Measurements from ENCODE around the gene CAPN1.

The CAPN1 gene

DNA sequence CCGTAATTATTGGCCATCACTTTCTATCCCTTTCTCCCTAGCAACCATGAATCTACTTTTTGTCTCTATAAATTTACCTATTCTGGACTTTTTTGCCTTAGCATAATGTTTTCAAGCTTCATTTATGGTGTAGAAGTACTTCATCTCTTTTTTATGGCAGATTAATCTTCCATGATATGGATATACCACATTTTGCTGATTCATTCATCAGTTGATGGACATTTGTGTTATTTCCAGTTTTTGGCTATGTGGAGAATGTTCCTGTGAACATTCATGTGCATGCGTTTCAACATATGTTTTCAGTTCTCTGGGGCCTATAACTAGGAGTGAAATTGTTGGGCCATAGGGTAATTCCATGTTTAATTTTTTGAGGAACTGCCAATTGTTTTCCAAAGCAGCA lies 12.8 kb downstream of the CAPN1 start:
- TF ChIP-seq, protein P1, sequence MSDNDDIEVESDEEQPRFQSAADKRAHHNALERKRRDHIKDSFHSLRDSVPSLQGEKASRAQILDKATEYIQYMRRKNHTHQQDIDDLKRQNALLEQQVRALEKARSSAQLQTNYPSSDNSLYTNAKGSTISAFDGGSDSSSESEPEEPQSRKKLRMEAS (IDR thresholded peaks at IDR 0.05), result no peak

DNA sequence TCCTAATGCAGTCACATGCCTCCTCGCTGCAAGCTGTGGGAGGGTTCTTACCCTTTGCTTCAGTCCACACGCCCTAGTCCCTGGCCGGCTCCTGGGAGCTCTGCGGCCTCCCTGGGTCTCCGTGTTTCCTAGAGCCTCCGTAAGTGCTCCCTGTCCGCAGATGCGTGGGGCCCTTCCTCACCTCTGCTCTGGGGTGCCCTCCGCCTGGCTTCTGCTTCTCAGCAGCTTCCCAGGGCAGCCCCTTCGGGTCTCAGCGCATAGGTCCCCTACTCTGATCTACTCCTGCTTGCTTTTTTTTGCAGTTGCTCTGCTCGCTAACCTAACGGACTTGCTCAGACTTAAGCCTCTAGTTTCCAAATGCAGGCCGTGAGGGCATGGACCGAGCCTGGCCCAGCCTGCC lies 22.4 kb downstream of the CAPN1 start:
- no peak for TF ChIP-seq EGR1 (IDR thresholded peaks at IDR 0.05)
- TF ChIP-seq RAD21 (IDR thresholded peaks at IDR 0.05; ENCODE audit: low read depth), result no peak
- TF ChIP-seq, protein P2, sequence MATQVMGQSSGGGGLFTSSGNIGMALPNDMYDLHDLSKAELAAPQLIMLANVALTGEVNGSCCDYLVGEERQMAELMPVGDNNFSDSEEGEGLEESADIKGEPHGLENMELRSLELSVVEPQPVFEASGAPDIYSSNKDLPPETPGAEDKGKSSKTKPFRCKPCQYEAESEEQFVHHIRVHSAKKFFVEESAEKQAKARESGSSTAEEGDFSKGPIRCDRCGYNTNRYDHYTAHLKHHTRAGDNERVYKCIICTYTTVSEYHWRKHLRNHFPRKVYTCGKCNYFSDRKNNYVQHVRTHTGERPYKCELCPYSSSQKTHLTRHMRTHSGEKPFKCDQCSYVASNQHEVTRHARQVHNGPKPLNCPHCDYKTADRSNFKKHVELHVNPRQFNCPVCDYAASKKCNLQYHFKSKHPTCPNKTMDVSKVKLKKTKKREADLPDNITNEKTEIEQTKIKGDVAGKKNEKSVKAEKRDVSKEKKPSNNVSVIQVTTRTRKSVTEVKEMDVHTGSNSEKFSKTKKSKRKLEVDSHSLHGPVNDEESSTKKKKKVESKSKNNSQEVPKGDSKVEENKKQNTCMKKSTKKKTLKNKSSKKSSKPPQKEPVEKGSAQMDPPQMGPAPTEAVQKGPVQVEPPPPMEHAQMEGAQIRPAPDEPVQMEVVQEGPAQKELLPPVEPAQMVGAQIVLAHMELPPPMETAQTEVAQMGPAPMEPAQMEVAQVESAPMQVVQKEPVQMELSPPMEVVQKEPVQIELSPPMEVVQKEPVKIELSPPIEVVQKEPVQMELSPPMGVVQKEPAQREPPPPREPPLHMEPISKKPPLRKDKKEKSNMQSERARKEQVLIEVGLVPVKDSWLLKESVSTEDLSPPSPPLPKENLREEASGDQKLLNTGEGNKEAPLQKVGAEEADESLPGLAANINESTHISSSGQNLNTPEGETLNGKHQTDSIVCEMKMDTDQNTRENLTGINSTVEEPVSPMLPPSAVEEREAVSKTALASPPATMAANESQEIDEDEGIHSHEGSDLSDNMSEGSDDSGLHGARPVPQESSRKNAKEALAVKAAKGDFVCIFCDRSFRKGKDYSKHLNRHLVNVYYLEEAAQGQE (IDR thresholded peaks at IDR 0.05; ENCODE audit: low read depth), result no peak
- no peak for TF ChIP-seq TAF1 (IDR thresholded peaks at IDR 0.05; ENCODE audit: low read depth)
- TF ChIP-seq, protein P1 (IDR thresholded peaks at IDR 0.05), result no peak
- TF ChIP-seq CEBPB (IDR thresholded peaks at IDR 0.05), result no peak

DNA sequence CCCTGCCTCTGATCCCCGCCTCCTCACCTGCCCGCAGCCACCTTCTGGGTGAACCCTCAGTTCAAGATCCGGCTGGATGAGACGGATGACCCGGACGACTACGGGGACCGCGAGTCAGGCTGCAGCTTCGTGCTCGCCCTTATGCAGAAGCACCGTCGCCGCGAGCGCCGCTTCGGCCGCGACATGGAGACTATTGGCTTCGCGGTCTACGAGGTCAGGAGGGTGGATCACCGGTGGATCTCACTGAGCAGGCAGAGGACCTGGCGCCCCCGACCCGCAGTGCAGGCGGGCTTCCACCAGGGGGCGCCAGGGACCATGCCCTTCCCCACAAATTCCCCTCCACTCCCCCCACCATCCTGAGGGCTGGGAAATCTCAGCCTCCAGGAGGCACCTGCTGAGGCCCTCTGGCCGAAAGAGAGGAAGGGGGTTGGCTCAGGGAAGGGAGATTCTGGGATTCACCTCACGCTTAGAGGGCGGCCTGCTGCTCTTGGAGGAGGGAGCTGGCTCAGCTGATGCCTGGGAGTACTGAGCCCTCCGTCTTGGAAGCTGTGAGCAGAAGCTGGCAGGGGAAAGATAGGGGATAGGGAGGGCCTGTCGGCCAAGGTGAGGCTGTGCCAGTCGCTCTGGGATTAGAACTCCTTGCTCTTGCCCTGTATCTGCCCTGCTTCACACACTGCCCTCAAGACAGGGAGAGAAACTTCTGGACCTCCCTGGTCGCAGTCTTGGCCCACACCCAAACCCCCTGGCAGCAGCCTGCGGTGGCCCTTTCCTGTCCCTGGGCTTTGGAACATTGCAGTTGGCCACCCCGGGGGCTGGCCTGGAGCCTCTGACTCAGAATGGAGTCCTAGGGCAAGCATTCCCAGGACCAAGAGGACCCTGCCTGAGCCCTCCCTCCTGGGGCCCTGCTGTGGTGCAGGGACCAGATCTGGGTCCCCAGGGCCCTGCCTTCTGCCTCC lies 23.2 kb downstream of the CAPN1 start:
- TF ChIP-seq CEBPB (IDR thresholded peaks at IDR 0.05) (no peak), ZBTB7A (IDR thresholded peaks at IDR 0.05; ENCODE audit: low read depth) (no peak), NFIC (IDR thresholded peaks at IDR 0.05) (no peak), RAD21 (IDR thresholded peaks at IDR 0.05; ENCODE audit: low read depth) (peak; percentile 66), TAF1 (IDR thresholded peaks at IDR 0.05; ENCODE audit: low read depth) (no peak)
- TF ChIP-seq, protein P3, sequence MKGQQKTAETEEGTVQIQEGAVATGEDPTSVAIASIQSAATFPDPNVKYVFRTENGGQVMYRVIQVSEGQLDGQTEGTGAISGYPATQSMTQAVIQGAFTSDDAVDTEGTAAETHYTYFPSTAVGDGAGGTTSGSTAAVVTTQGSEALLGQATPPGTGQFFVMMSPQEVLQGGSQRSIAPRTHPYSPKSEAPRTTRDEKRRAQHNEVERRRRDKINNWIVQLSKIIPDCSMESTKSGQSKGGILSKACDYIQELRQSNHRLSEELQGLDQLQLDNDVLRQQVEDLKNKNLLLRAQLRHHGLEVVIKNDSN (IDR thresholded peaks at IDR 0.05), result no peak

DNA sequence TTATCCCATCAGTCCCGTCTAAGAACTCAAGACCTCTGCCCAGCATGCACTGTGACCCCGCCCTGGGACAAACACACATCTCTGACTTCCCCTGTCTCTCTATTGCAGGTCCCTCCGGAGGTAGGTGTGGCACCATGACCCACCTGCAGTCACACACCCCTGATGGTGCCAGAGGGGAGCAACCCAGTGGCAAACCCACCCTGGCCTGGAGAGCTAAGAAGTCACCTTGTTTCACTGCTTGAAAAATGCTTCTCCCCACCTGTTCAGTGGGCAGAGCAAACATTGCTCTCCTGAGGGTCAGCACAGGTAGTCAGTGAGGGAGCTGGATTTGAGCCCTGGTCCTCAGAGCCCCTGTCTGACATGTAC lies 23.9 kb downstream of the CAPN1 start:
- TF ChIP-seq NFIC (IDR thresholded peaks at IDR 0.05), result no peak
- no peak for TF ChIP-seq TAF1 (IDR thresholded peaks at IDR 0.05; ENCODE audit: low read depth)
- TF ChIP-seq TEAD4 (IDR thresholded peaks at IDR 0.05), result no peak
- TF ChIP-seq, protein P1 (IDR thresholded peaks at IDR 0.05), result no peak
- TF ChIP-seq FOXM1 (IDR thresholded peaks at IDR 0.05; ENCODE audit: borderline replicate concordance, low read depth), result no peak
- no peak for TF ChIP-seq TCF12 (IDR thresholded peaks at IDR 0.05; ENCODE audit: low read depth)
- TF ChIP-seq EP300 (IDR thresholded peaks at IDR 0.05; ENCODE audit: borderline replicate concordance), result no peak
- TF ChIP-seq, protein P3 (IDR thresholded peaks at IDR 0.05), result no peak
- TF ChIP-seq EGR1 (IDR thresholded peaks at IDR 0.05), result no peak
- TF ChIP-seq, protein P2 (IDR thresholded peaks at IDR 0.05; ENCODE audit: low read depth), result no peak
- no peak for TF ChIP-seq RAD21 (IDR thresholded peaks at IDR 0.05; ENCODE audit: low read depth)

DNA sequence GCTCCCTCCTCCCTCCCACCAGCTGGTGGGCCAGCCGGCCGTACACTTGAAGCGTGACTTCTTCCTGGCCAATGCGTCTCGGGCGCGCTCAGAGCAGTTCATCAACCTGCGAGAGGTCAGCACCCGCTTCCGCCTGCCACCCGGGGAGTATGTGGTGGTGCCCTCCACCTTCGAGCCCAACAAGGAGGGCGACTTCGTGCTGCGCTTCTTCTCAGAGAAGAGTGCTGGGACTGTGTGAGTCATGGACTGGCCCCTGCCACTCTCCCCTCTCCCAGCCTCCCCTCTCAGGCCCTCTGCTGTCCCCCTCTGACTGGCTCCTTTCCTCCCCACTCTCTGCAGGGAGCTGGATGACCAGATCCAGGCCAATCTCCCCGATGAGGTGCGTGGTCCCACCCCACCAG lies 24.7 kb downstream of the CAPN1 start:
- no peak for TF ChIP-seq RAD21 (IDR thresholded peaks at IDR 0.05; ENCODE audit: low read depth)
- TF ChIP-seq ZBTB7A (IDR thresholded peaks at IDR 0.05; ENCODE audit: low read depth), result no peak
- no peak for TF ChIP-seq EGR1 (IDR thresholded peaks at IDR 0.05)
- TF ChIP-seq CEBPB (IDR thresholded peaks at IDR 0.05), result no peak
- no peak for TF ChIP-seq YY1 (IDR thresholded peaks at IDR 0.05; ENCODE audit: low read depth)
- no peak for TF ChIP-seq TAF1 (IDR thresholded peaks at IDR 0.05; ENCODE audit: low read depth)
- no peak for TF ChIP-seq TCF12 (IDR thresholded peaks at IDR 0.05; ENCODE audit: low read depth)
- no peak for TF ChIP-seq TEAD4 (IDR thresholded peaks at IDR 0.05)
- TF ChIP-seq, protein P1 (IDR thresholded peaks at IDR 0.05), result no peak
- TF ChIP-seq, protein P3 (IDR thresholded peaks at IDR 0.05), result no peak
- TF ChIP-seq NFIC (IDR thresholded peaks at IDR 0.05), result no peak
- TF ChIP-seq EP300 (IDR thresholded peaks at IDR 0.05; ENCODE audit: borderline replicate concordance), result no peak
- TF ChIP-seq, protein P2 (IDR thresholded peaks at IDR 0.05; ENCODE audit: low read depth), result no peak
- TF ChIP-seq FOXM1 (IDR thresholded peaks at IDR 0.05; ENCODE audit: borderline replicate concordance, low read depth), result no peak

All from Ishikawa (cell line).